Measurements from ENCODE around the gene RBFOX2. TPM values are rescaled to one million over a fixed set of nuclear protein-coding genes. Genes with fewer than 3 reads are reported as not detected.
A peak's percentile ranks its signal among the peaks of the same experiment; 100 is the strongest.

Gene RBFOX2
- total RNA-seq, 1 experiment from 2014 or later, result 24.2 TPM

GRCh38 chr22:35904336-35904692 lies 124.3 kb downstream of the RBFOX2 start:
- Histone ChIP-seq H3K36me3 (ENCODE audit: insufficient read depth, low read length) (no peaks in the 10 kb centered on the region), H3K9me2 (replicated peaks; ENCODE audit: insufficient read depth, low read length) (no peaks in the 10 kb centered on the region), H3K9me3 (ENCODE audit: low read length) (no peaks in the 10 kb centered on the region), H4K20me1 (ENCODE audit: insufficient read depth, low read depth, low read length) (peaks cover 36% of the 10 kb centered on the region), H3K27ac (ENCODE audit: low read length) (no peak overlapping the region), H2AFZ (ENCODE audit: low read length) (no peak overlapping the region), H3K9ac (ENCODE audit: low read length) (no peak overlapping the region), H3K4me1 (ENCODE audit: low read length) (peaks cover 26% of the 10 kb centered on the region), H3K4me2 (ENCODE audit: low read depth, low read length, poor library complexity, severe bottlenecking) (no peak overlapping the region), H3K79me2 (ENCODE audit: low read length) (no peaks in the 10 kb centered on the region), H3K4me3 (ENCODE audit: low read length) (no peak overlapping the region), H3K27me3 (ENCODE audit: low read length) (no peaks in the 10 kb centered on the region)
- no peak for DNase-seq

- Histone ChIP-seq H3K4me3 (ENCODE audit: low read length) (no peak overlapping the region), H3K4me2 (ENCODE audit: low read depth, low read length, poor library complexity, severe bottlenecking) (no peak overlapping the region), H3K27ac (ENCODE audit: low read length) (no peak overlapping the region)
Observed at GRCh38 chr22:35903571-35904335, 124.9 kb downstream of the RBFOX2 start.

GRCh38 chr22:35900483-35901168 lies 128.0 kb downstream of the RBFOX2 start:
- H3K79me2 ChIP-seq (ENCODE audit: low read length), result no peaks in the 10 kb centered on the region
- H3K4me1 ChIP-seq (ENCODE audit: low read length), result peaks cover 26% of the 10 kb centered on the region
- no peaks in the 10 kb centered on the region for H3K36me3 ChIP-seq (ENCODE audit: insufficient read depth, low read length)
- no peak overlapping the region for H3K27ac ChIP-seq (ENCODE audit: low read length)
- H3K9ac ChIP-seq (ENCODE audit: low read length), result no peak overlapping the region
- no peak overlapping the region for H3K4me3 ChIP-seq (ENCODE audit: low read length)
- H3K9me3 ChIP-seq (ENCODE audit: low read length), result no peaks in the 10 kb centered on the region
- peaks cover 51% of the 10 kb centered on the region for H4K20me1 ChIP-seq (ENCODE audit: insufficient read depth, low read depth, low read length)
- H3K9me2 ChIP-seq (replicated peaks; ENCODE audit: insufficient read depth, low read length), result no peaks in the 10 kb centered on the region
- H3K27me3 ChIP-seq (ENCODE audit: low read length), result no peaks in the 10 kb centered on the region
- DNase-seq, result no peak
- H3K4me2 ChIP-seq (ENCODE audit: low read depth, low read length, poor library complexity, severe bottlenecking), result peak overlapping the region; percentile 8
- no peak overlapping the region for H2AFZ ChIP-seq (ENCODE audit: low read length)

More at GRCh38 chr22:35903571-35904335, 124.9 kb downstream of the RBFOX2 start:
- no peaks in the 10 kb centered on the region for H3K79me2 ChIP-seq (ENCODE audit: low read length)
- H3K36me3 ChIP-seq (ENCODE audit: insufficient read depth, low read length), result no peaks in the 10 kb centered on the region
- H3K9me2 ChIP-seq (replicated peaks; ENCODE audit: insufficient read depth, low read length), result no peaks in the 10 kb centered on the region
- no peak for DNase-seq
- no peaks in the 10 kb centered on the region for H3K27me3 ChIP-seq (ENCODE audit: low read length)
- peaks cover 26% of the 10 kb centered on the region for H3K4me1 ChIP-seq (ENCODE audit: low read length)
- no peak overlapping the region for H2AFZ ChIP-seq (ENCODE audit: low read length)
- H4K20me1 ChIP-seq (ENCODE audit: insufficient read depth, low read depth, low read length), result peaks cover 36% of the 10 kb centered on the region
- H3K9ac ChIP-seq (ENCODE audit: low read length), result no peak overlapping the region
- no peaks in the 10 kb centered on the region for H3K9me3 ChIP-seq (ENCODE audit: low read length)

DNA sequence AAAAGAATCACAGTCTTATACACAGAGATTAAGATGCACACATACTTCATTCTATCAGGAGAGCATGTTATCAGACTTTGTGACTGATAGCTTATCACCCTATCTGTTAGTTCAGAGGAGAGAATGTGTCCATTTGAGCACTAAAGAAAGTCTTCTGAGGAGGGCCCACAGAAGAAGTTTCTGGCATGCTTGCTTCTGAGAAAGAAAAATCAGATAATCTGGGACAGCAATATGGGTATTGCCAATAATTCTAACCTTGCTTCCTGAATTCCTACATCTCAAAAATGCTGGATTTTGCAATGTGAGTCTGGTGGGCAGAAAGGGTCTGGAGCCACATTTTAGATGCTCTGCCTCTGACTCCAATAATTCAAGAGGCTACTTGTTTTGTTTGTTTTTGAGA lies 128.9 kb downstream of the RBFOX2 start:
- Histone ChIP-seq H2AFZ (ENCODE audit: low read length) (no peak overlapping the region), H3K27ac (ENCODE audit: low read length) (no peak overlapping the region), H3K9me3 (ENCODE audit: low read length) (no peaks in the 10 kb centered on the region), H3K9ac (ENCODE audit: low read length) (no peak overlapping the region), H3K27me3 (ENCODE audit: low read length) (no peaks in the 10 kb centered on the region), H3K9me2 (replicated peaks; ENCODE audit: insufficient read depth, low read length) (no peaks in the 10 kb centered on the region), H3K4me3 (ENCODE audit: low read length) (no peak overlapping the region), H3K79me2 (ENCODE audit: low read length) (no peaks in the 10 kb centered on the region), H4K20me1 (ENCODE audit: insufficient read depth, low read depth, low read length) (peaks cover 50% of the 10 kb centered on the region), H3K4me1 (ENCODE audit: low read length) (peaks cover 26% of the 10 kb centered on the region), H3K4me2 (ENCODE audit: low read depth, low read length, poor library complexity, severe bottlenecking) (no peak overlapping the region), H3K36me3 (ENCODE audit: insufficient read depth, low read length) (no peaks in the 10 kb centered on the region)
- no peak for DNase-seq

GRCh38 chr22:35896111-35896705 lies 132.4 kb downstream of the RBFOX2 start:
- no peak overlapping the region for H3K27ac ChIP-seq (ENCODE audit: low read length)
- H3K9me3 ChIP-seq (ENCODE audit: low read length), result no peaks in the 10 kb centered on the region
- H3K27me3 ChIP-seq (ENCODE audit: low read length), result no peaks in the 10 kb centered on the region
- H3K36me3 ChIP-seq (ENCODE audit: insufficient read depth, low read length), result no peaks in the 10 kb centered on the region
- H4K20me1 ChIP-seq (ENCODE audit: insufficient read depth, low read depth, low read length), result peaks cover 54% of the 10 kb centered on the region; the same call in 1 of the 2 replicates
- DNase-seq, result no peak
- no peak overlapping the region for H3K4me2 ChIP-seq (ENCODE audit: low read depth, low read length, poor library complexity, severe bottlenecking)
- H3K79me2 ChIP-seq (ENCODE audit: low read length), result no peaks in the 10 kb centered on the region
- no peak overlapping the region for H2AFZ ChIP-seq (ENCODE audit: low read length)
- H3K9me2 ChIP-seq (replicated peaks; ENCODE audit: insufficient read depth, low read length), result no peaks in the 10 kb centered on the region
- no peak overlapping the region for H3K4me3 ChIP-seq (ENCODE audit: low read length)
- peaks cover 9% of the 10 kb centered on the region for H3K4me1 ChIP-seq (ENCODE audit: low read length)
- H3K9ac ChIP-seq (ENCODE audit: low read length), result no peak overlapping the region

- no peaks in the 10 kb centered on the region for H3K27me3 ChIP-seq (ENCODE audit: low read length)
- H3K4me2 ChIP-seq (ENCODE audit: low read depth, low read length, poor library complexity, severe bottlenecking), result no peak overlapping the region
- H2AFZ ChIP-seq (ENCODE audit: low read length), result no peak overlapping the region
- no peak overlapping the region for H3K9ac ChIP-seq (ENCODE audit: low read length)
- DNase-seq, result no peak
- H3K36me3 ChIP-seq (ENCODE audit: insufficient read depth, low read length), result no peaks in the 10 kb centered on the region
- no peak overlapping the region for H3K27ac ChIP-seq (ENCODE audit: low read length)
- H3K79me2 ChIP-seq (ENCODE audit: low read length), result no peaks in the 10 kb centered on the region
- H3K9me2 ChIP-seq (replicated peaks; ENCODE audit: insufficient read depth, low read length), result no peaks in the 10 kb centered on the region
- no peaks in the 10 kb centered on the region for H3K4me1 ChIP-seq (ENCODE audit: low read length)
- no peak overlapping the region for H3K4me3 ChIP-seq (ENCODE audit: low read length)
- peaks cover 60% of the 10 kb centered on the region; the same call in 1 of the 2 replicates for H4K20me1 ChIP-seq (ENCODE audit: insufficient read depth, low read depth, low read length)
- no peaks in the 10 kb centered on the region for H3K9me3 ChIP-seq (ENCODE audit: low read length)
Observed at GRCh38 chr22:35894937-35895708, 133.5 kb downstream of the RBFOX2 start.

DNA sequence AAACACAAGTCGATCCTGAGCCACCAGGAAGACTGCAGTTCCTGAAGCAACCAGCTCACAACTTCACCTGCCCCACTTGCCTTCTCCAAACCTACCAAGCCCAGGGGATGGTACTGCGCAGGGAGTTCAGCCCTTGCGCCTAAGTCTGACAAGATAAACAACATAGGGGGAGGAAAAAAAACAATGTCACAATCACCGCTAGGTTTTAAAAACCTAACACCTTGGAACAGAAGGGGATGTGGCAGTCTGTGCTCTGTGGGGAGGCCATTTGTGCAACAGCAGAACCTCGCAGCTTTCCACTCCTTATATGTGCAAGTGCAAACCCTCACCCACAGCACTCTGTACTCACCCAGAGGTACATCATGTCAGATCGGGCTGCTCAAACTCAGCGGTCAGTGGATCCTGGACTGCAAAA lies 134.2 kb downstream of the RBFOX2 start:
- H3K9me2 ChIP-seq (replicated peaks; ENCODE audit: insufficient read depth, low read length), result no peaks in the 10 kb centered on the region
- H3K4me2 ChIP-seq (ENCODE audit: low read depth, low read length, poor library complexity, severe bottlenecking), result no peak overlapping the region
- no peaks in the 10 kb centered on the region for H3K36me3 ChIP-seq (ENCODE audit: insufficient read depth, low read length)
- no peaks in the 10 kb centered on the region for H3K79me2 ChIP-seq (ENCODE audit: low read length)
- no peak overlapping the region for H2AFZ ChIP-seq (ENCODE audit: low read length)
- H3K9me3 ChIP-seq (ENCODE audit: low read length), result no peaks in the 10 kb centered on the region
- H3K4me3 ChIP-seq (ENCODE audit: low read length), result no peak overlapping the region
- no peak overlapping the region for H3K9ac ChIP-seq (ENCODE audit: low read length)
- H4K20me1 ChIP-seq (ENCODE audit: insufficient read depth, low read depth, low read length), result peaks cover 55% of the 10 kb centered on the region; the same call in 1 of the 2 replicates
- no peak overlapping the region for H3K27ac ChIP-seq (ENCODE audit: low read length)
- no peak for DNase-seq
- H3K27me3 ChIP-seq (ENCODE audit: low read length), result no peaks in the 10 kb centered on the region
- no peaks in the 10 kb centered on the region for H3K4me1 ChIP-seq (ENCODE audit: low read length)

DNA sequence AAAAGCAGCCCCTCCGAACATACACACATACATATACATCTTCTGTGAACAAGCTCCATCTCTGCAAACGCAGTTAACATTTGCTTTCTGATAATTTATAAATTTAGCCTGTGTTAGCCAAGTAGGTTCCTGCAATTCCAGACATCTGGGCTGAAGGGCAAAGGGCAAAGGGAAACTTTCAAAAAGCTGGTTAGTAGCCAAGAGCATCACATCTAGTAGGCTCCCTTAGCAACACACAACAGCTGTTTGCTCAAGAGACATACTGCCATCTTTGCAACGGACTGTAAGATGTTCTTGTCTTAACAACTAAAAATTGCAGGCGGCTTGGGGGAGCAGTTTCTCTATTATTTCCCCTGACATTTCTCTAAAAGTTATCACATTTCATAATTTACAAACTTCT lies 134.9 kb downstream of the RBFOX2 start:
- no peaks in the 10 kb centered on the region for H3K9me2 ChIP-seq (replicated peaks; ENCODE audit: insufficient read depth, low read length)
- no peaks in the 10 kb centered on the region for H3K9me3 ChIP-seq (ENCODE audit: low read length)
- H3K27me3 ChIP-seq (ENCODE audit: low read length), result no peaks in the 10 kb centered on the region
- H3K9ac ChIP-seq (ENCODE audit: low read length), result no peak overlapping the region
- DNase-seq, result no peak
- no peak overlapping the region for H3K4me2 ChIP-seq (ENCODE audit: low read depth, low read length, poor library complexity, severe bottlenecking)
- no peaks in the 10 kb centered on the region for H3K79me2 ChIP-seq (ENCODE audit: low read length)
- no peaks in the 10 kb centered on the region for H3K36me3 ChIP-seq (ENCODE audit: insufficient read depth, low read length)
- H2AFZ ChIP-seq (ENCODE audit: low read length), result no peak overlapping the region
- H3K27ac ChIP-seq (ENCODE audit: low read length), result no peak overlapping the region
- no peaks in the 10 kb centered on the region for H3K4me1 ChIP-seq (ENCODE audit: low read length)
- peaks cover 57% of the 10 kb centered on the region; the same call in 1 of the 2 replicates for H4K20me1 ChIP-seq (ENCODE audit: insufficient read depth, low read depth, low read length)
- no peak overlapping the region for H3K4me3 ChIP-seq (ENCODE audit: low read length)

Measured in Karpas-422 (cell line).